SK-N-SH (cell line): ENCODE results near the gene PDS5A.

Source experiments
- CHD2 ChIP-seq: fragments of 150-350 bp; IDR thresholded peaks from 2 replicates; pipeline ENCODE4 v1.6.1; 2018; ENCODE audit warnings: low read length; ENCODE audit not compliant: partially characterized antibody
- CTCF ChIP-seq: fragments of 200-600 bp; sonication (generic); IDR thresholded peaks from 2 replicates; pipeline ENCODE4 v1.6.1; 2017; ENCODE audit warnings: antibody characterized with exemption, mild to moderate bottlenecking, moderate library complexity
- ELF1 ChIP-seq: IDR thresholded peaks from 2 replicates; pipeline ENCODE4 v1.4.0; 2012
- EP300 ChIP-seq, 2 experiments: IDR thresholded peaks; 2 replicates each; pipeline versions ENCODE4 v1.4.0 to v1.6.1; 2012; ENCODE audit warnings: borderline replicate concordance in 1 of 2, low read depth in 1 of 2, low read length in 1 of 2
- IRF3 ChIP-seq: fragments of 150-350 bp; IDR thresholded peaks from 2 replicates; pipeline ENCODE4 v1.6.1; 2016; ENCODE audit warnings: mild to moderate bottlenecking, low read depth, low read length
- NFIC ChIP-seq: IDR thresholded peaks from 2 replicates; pipeline ENCODE4 v1.4.0; 2012; ENCODE audit warnings: borderline replicate concordance
- RAD21 ChIP-seq: IDR thresholded peaks from 2 replicates; pipeline ENCODE4 v1.6.1; 2012; ENCODE audit warnings: mild to moderate bottlenecking, low read length
- RCOR1 ChIP-seq: fragments of 150-350 bp; IDR thresholded peaks from 2 replicates; pipeline ENCODE4 v1.6.1; 2017; ENCODE audit warnings: antibody characterized with exemption, low read length
- RFX5 ChIP-seq: IDR thresholded peaks from 2 replicates; pipeline ENCODE4 v1.6.1; 2012; ENCODE audit warnings: mild to moderate bottlenecking, improper control_type of control experiment, low read length
- SIN3A ChIP-seq: IDR thresholded peaks from 2 replicates; pipeline ENCODE4 v1.6.1; 2012; ENCODE audit warnings: low read depth, mild to moderate bottlenecking, low read length, moderate library complexity, borderline replicate concordance
- YY1 ChIP-seq: IDR thresholded peaks from 2 replicates; pipeline ENCODE4 v1.4.0; 2012; ENCODE audit warnings: low read depth, mild to moderate bottlenecking
- TF ChIP-seq, protein P1 (sequence below): fragments of 150-350 bp; IDR thresholded peaks from 2 replicates; pipeline ENCODE4 v1.6.1; 2017; ENCODE audit warnings: antibody characterized with exemption, low read length, low read depth, borderline replicate concordance
- TF ChIP-seq, protein P2 (sequence below): IDR thresholded peaks from 2 replicates; pipeline ENCODE4 v1.6.1; 2012; ENCODE audit warnings: mild to moderate bottlenecking, low read depth, low read length, moderate library complexity

DNA sequence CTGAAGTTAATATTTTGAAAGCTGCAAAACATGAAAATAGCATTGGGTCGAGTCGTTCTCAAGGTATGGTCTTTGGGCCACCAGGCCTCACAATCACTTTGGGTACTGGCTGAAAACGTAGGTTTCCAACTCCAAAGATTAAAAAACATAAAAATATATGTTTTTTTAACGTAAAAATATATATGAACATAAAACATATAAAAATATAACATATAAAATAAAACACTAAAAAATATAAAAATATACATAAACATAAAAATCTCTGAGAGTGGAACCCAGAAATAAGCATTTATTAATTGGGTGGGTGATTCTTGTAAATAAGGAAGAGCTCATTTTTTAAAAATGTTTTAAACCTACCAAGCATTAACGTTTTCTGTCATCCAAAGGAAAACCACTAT, 666 bp upstream of the PDS5A start:
- TF ChIP-seq CTCF (no peak), YY1 (no peak), EP300 (IDR thresholded peaks at IDR 0.05; ENCODE audit: borderline replicate concordance in 1 of 2, low read depth in 1 of 2, low read length in 1 of 2) (no peak), ELF1 (no peak), RFX5 (no peak), RAD21 (no peak), IRF3 (no peak), SIN3A (no peak), NFIC (no peak), CHD2 (no peak), RCOR1 (no peak)
- TF ChIP-seq, protein P1, sequence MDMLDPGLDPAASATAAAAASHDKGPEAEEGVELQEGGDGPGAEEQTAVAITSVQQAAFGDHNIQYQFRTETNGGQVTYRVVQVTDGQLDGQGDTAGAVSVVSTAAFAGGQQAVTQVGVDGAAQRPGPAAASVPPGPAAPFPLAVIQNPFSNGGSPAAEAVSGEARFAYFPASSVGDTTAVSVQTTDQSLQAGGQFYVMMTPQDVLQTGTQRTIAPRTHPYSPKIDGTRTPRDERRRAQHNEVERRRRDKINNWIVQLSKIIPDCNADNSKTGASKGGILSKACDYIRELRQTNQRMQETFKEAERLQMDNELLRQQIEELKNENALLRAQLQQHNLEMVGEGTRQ, result no peak
- TF ChIP-seq, protein P2, sequence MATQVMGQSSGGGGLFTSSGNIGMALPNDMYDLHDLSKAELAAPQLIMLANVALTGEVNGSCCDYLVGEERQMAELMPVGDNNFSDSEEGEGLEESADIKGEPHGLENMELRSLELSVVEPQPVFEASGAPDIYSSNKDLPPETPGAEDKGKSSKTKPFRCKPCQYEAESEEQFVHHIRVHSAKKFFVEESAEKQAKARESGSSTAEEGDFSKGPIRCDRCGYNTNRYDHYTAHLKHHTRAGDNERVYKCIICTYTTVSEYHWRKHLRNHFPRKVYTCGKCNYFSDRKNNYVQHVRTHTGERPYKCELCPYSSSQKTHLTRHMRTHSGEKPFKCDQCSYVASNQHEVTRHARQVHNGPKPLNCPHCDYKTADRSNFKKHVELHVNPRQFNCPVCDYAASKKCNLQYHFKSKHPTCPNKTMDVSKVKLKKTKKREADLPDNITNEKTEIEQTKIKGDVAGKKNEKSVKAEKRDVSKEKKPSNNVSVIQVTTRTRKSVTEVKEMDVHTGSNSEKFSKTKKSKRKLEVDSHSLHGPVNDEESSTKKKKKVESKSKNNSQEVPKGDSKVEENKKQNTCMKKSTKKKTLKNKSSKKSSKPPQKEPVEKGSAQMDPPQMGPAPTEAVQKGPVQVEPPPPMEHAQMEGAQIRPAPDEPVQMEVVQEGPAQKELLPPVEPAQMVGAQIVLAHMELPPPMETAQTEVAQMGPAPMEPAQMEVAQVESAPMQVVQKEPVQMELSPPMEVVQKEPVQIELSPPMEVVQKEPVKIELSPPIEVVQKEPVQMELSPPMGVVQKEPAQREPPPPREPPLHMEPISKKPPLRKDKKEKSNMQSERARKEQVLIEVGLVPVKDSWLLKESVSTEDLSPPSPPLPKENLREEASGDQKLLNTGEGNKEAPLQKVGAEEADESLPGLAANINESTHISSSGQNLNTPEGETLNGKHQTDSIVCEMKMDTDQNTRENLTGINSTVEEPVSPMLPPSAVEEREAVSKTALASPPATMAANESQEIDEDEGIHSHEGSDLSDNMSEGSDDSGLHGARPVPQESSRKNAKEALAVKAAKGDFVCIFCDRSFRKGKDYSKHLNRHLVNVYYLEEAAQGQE, result no peak
